OCI-LY7 (cell line): ENCODE data around the gene MTHFD2. TPM values are rescaled to one million over a fixed set of nuclear protein-coding genes. Genes with fewer than 3 reads are reported as not detected.

Experiments
- BruUV-seq: library from RNA; stranded (reverse); fragments of 400-500 nt; replicated peaks from 2 replicates; lab custom pipeline; 2021; lab: Mats Ljungman, UMichigan
- CTCF ChIA-PET: fragments of 300-600 bp; sonication (Branson Sonifier 250); formaldehyde crosslinking; loops from one replicate; lab custom pipeline; 2022; ENCODE audit warnings: antibody characterized with exemption; ENCODE audit not compliant: unreplicated experiment; lab: Charles Lee
- POLR2A ChIA-PET: fragments of 300-600 bp; sonication (Branson Sonifier 250); formaldehyde crosslinking; loops from one replicate; lab custom pipeline; 2022; ENCODE audit warnings: antibody characterized with exemption; lab: Charles Lee
- DNase-seq: peaks from one replicate; pipeline ENCODE4 v3.0.0-alpha.2; 2015; ENCODE audit warnings: low spot score
- H2AFZ ChIP-seq: fragments of 200-600 bp; sonication (generic), shearing (Covaris generic); 2 replicates; pipeline ENCODE4 v1.6.1; 2014; ENCODE audit warnings: mild to moderate bottlenecking, antibody characterized with exemption, low read length, moderate library complexity
- H3K27ac ChIP-seq: fragments of 200-600 bp; sonication (generic); 2 replicates; pipeline ENCODE4 v1.5.1; 2014; ENCODE audit warnings: mixed run types, low read depth, mild to moderate bottlenecking, moderate library complexity, low read length, inconsistent platforms; ENCODE audit not compliant: poor library complexity, severe bottlenecking
- H3K36me3 ChIP-seq: fragments of 200-600 bp; sonication (generic); 2 replicates; pipeline ENCODE4 v1.6.1; 2014; ENCODE audit warnings: mild to moderate bottlenecking, antibody characterized with exemption, low read length, moderate library complexity, mixed read lengths; ENCODE audit not compliant: insufficient read depth
- H3K4me1 ChIP-seq: fragments of 200-600 bp; sonication (generic); 2 replicates; pipeline ENCODE4 v1.5.1; 2014; ENCODE audit warnings: mild to moderate bottlenecking, low read length; ENCODE audit not compliant: insufficient read depth, poor library complexity, severe bottlenecking
- H3K4me2 ChIP-seq: fragments of 200-600 bp; sonication (generic); 2 replicates; pipeline ENCODE4 v1.6.1; 2014; ENCODE audit warnings: mild to moderate bottlenecking, low read length
- H3K4me3 ChIP-seq: fragments of 200-600 bp; sonication (generic); 2 replicates; pipeline ENCODE4 v1.5.1; 2014; ENCODE audit warnings: mild to moderate bottlenecking, low read depth, low read length; ENCODE audit not compliant: poor library complexity, severe bottlenecking
- H3K79me2 ChIP-seq: fragments of 200-600 bp; sonication (generic); 2 replicates; pipeline ENCODE4 v1.6.1; 2016; ENCODE audit warnings: low read depth, mild to moderate bottlenecking, low read length, moderate library complexity, mixed read lengths; ENCODE audit not compliant: insufficient read depth
- H3K9me2 ChIP-seq: fragments of 200-600 bp; sonication (generic); 2 replicates; pipeline ENCODE4 v1.6.1; 2016; ENCODE audit warnings: mild to moderate bottlenecking, low read length, mixed read lengths; ENCODE audit not compliant: insufficient read depth
- H3K9me3 ChIP-seq: fragments of 200-600 bp; sonication (generic); 2 replicates; pipeline ENCODE4 v1.6.1; 2014; ENCODE audit warnings: mild to moderate bottlenecking, mixed run types, low read length, mixed read lengths
- H4K20me1 ChIP-seq: fragments of 200-600 bp; sonication (generic); 2 replicates; pipeline ENCODE4 v1.6.1; 2014; ENCODE audit warnings: mild to moderate bottlenecking, antibody characterized with exemption, low read length, moderate library complexity, mixed read lengths; ENCODE audit not compliant: insufficient read depth
- CTCF ChIP-seq: fragments of 200-600 bp; sonication (generic); conservative IDR thresholded peaks from 2 replicates; pipeline ENCODE4 v1.5.1; 2014; ENCODE audit warnings: mild to moderate bottlenecking, antibody characterized with exemption, low read length, moderate library complexity, mixed read lengths
- EZH2phosphoT487 ChIP-seq: fragments of 200-600 bp; sonication (generic); IDR thresholded peaks from 2 replicates; pipeline ENCODE4 v1.6.1; 2018; ENCODE audit warnings: low read depth, borderline replicate concordance, mild to moderate bottlenecking, mixed run types, antibody characterized with exemption, low read length, moderate library complexity, mixed read lengths
- intact Hi-C: fragments of 100-400 bp; cut with micrococcal nuclease; formaldehyde crosslinking; loops from one replicate; pipeline ENCODE4 v1.10.0; 2022; ENCODE audit not compliant: unreplicated experiment
- total RNA-seq, 2 experiments: library from RNA; depleted of rRNA in 1 of 2; stranded (reverse); fragments of >200 nt in 1 of 2; shearing (Covaris generic) in 1 of 2; gene quantifications; 2 replicates each; pipeline ENCODE4 v1.2.3, GENCODE V29; 2014 to 2022

Gene MTHFD2
- total RNA-seq, 2 experiments from 2014 or later: 220 to 365 TPM

GRCh38 chr2:74205113-74205512 lies 6.7 kb downstream of the MTHFD2 start:
- H3K9me2 ChIP-seq: no peaks in the 10 kb centered on the region
- TF ChIP-seq EZH2phosphoT487: no peak
- no peak for TF ChIP-seq CTCF
- peak overlapping the region; percentile 38 for H3K4me2 ChIP-seq
- ChIA-PET CTCF (no interaction called here), POLR2A (interaction anchor here (0.7 to 2.6 kb wide), 8 partner anchors 11 to 58 kb away, joined by 3 to 8 read pairs (median 3); partner anchors contain the start of genes BOLA3 and MOB1A)
- intact Hi-C loops: no loop called here
- H2AFZ ChIP-seq: no peak overlapping the region
- peaks cover 58% of the 10 kb centered on the region for H4K20me1 ChIP-seq
- H3K4me3 ChIP-seq: no peak overlapping the region
- no peak overlapping the region for H3K27ac ChIP-seq
- no peaks in the 10 kb centered on the region for H3K9me3 ChIP-seq
- H3K4me1 ChIP-seq: peaks cover 52% of the 10 kb centered on the region
- peaks cover 96% of the 10 kb centered on the region for H3K79me2 ChIP-seq
- no TSS peak for BruUV-seq
- peaks cover 98% of the 10 kb centered on the region for H3K36me3 ChIP-seq
- DNase-seq: no peak

- Histone ChIP-seq H3K27ac (no peak overlapping the region), H3K79me2 (peaks cover 96% of the 10 kb centered on the region), H3K36me3 (peaks cover 98% of the 10 kb centered on the region), H3K9me3 (no peaks in the 10 kb centered on the region), H3K4me2 (0 out of 2 replicates have a peak overlapping the region, but pooled peaks have one; percentile 38), H4K20me1 (peaks cover 54% of the 10 kb centered on the region), H3K9me2 (no peaks in the 10 kb centered on the region), H3K4me1 (peaks cover 47% of the 10 kb centered on the region), H3K4me3 (no peak overlapping the region), H2AFZ (no peak overlapping the region)
- DNase-seq: no peak
- ChIA-PET POLR2A (interaction anchor here (0.9 to 2.6 kb wide), 6 partner anchors 11 to 58 kb away, joined by 3 to 8 read pairs (median 4); partner anchors contain the start of genes BOLA3 and MOB1A), CTCF (no interaction called here)
- BruUV-seq: no TSS peak
- TF ChIP-seq EZH2phosphoT487 (no peak), CTCF (no peak)
- intact Hi-C loops: no loop called here
Measured at GRCh38 chr2:74205596-74205995, 7.2 kb downstream of the MTHFD2 start.

GRCh38 chr2:74206180-74206688 lies 7.8 kb downstream of the MTHFD2 start:
- Histone ChIP-seq H3K9me2 (no peaks in the 10 kb centered on the region), H4K20me1 (peaks cover 48% of the 10 kb centered on the region), H3K9me3 (no peaks in the 10 kb centered on the region), H3K4me3 (no peak overlapping the region), H3K27ac (no peak overlapping the region), H3K4me2 (no peak overlapping the region), H2AFZ (no peak overlapping the region), H3K79me2 (peaks cover 90% of the 10 kb centered on the region), H3K36me3 (peaks cover 98% of the 10 kb centered on the region), H3K4me1 (peaks cover 41% of the 10 kb centered on the region)
- ChIA-PET POLR2A (interaction anchor here (0.6 to 2.6 kb wide), 8 partner anchors 10 to 353 kb away, joined by 3 to 8 read pairs (median 3); partner anchors contain the start of gene MOB1A), CTCF (interaction anchor here (1.5 kb wide), 1 partner anchor 59 kb away, joined by 3 read pairs; the partner anchor contains the start of gene BOLA3)
- no peak for DNase-seq
- no peak for TF ChIP-seq EZH2phosphoT487
- no peak for TF ChIP-seq CTCF
- intact Hi-C loops: no loop called here
- BruUV-seq: no TSS peak
